H1 (cell line): ENCODE results near the gene PBX1. TPM values are rescaled to one million over a fixed set of nuclear protein-coding genes. Genes with fewer than 3 reads are reported as not detected.

Source experiments
- CTCF ChIA-PET: fragments of 300-600 bp; sonication (Branson Sonifier 250); formaldehyde crosslinking; loops from one replicate; lab custom pipeline; 2021; ENCODE audit not compliant: partially characterized antibody; lab: Charles Lee
- POLR2A ChIA-PET: fragments of 300-600 bp; sonication (Branson Sonifier 250); formaldehyde crosslinking; loops from one replicate; lab custom pipeline; 2021; ENCODE audit warnings: inconsistent platforms; ENCODE audit not compliant: partially characterized antibody; lab: Charles Lee
- DNase-seq, 2 experiments: peaks; one replicate each; pipeline versions ENCODE4 v3.0.0 to v3.0.0-alpha.2; 2010 to 2022; ENCODE audit warnings: low spot score in 2 of 2, low read depth in 1 of 2, mixed read lengths in 1 of 2
- FAIRE-seq: peaks from 2 replicates; lab custom pipeline; 2011; peaks lifted over from hg19 to GRCh38; lab: Jason Lieb, UNC
- H2AFZ ChIP-seq: 2 replicates; pipeline ENCODE4 v1.8.1; 2012; ENCODE audit warnings: low read length, inconsistent platforms
- H2AK5ac ChIP-seq: 2 replicates; pipeline ENCODE4 v1.6.1; 2013; ENCODE audit warnings: low read depth, low read length
- H2BK120ac ChIP-seq: replicated peaks from 2 replicates; pipeline ENCODE3; 2013; ENCODE audit warnings: low read depth, low read length, inconsistent platforms
- H2BK12ac ChIP-seq: 2 replicates; pipeline ENCODE4 v1.6.1; 2013; ENCODE audit warnings: low read depth, low read length
- H2BK15ac ChIP-seq: 2 replicates; pipeline ENCODE4 v1.6.1; 2013; ENCODE audit warnings: low read length
- H2BK20ac ChIP-seq: 2 replicates; pipeline ENCODE4 v1.6.1; 2013; ENCODE audit warnings: low read length
- H2BK5ac ChIP-seq: 2 replicates; pipeline ENCODE4 v1.6.1; 2013; ENCODE audit warnings: low read depth, low read length
- H3K14ac ChIP-seq: 2 replicates; pipeline ENCODE4 v1.6.1; 2013; ENCODE audit warnings: inconsistent platforms; ENCODE audit not compliant: insufficient read length
- H3K18ac ChIP-seq: 2 replicates; pipeline ENCODE4 v1.6.1; 2013; ENCODE audit warnings: low read length; ENCODE audit errors: extremely low read depth
- H3K23ac ChIP-seq: 2 replicates; pipeline ENCODE4 v1.6.1; 2013; ENCODE audit warnings: inconsistent platforms; ENCODE audit not compliant: insufficient read length
- H3K23me2 ChIP-seq: 2 replicates; pipeline ENCODE4 v1.6.1; 2013; ENCODE audit warnings: low read depth, low read length
- H3K27ac ChIP-seq: 2 replicates; pipeline ENCODE4 v1.6.1; 2011; ENCODE audit warnings: low read depth, low read length, inconsistent platforms
- H3K27me3 ChIP-seq, 4 experiments: replicated peaks in 1 of 4; 1 replicate in 1 of 4; 2 replicates in 3 of 4; pipeline versions ENCODE4 v1.6.1 to v1.8.1; 2011 to 2013; ENCODE audit warnings: low read length in 3 of 4, mild to moderate bottlenecking in 3 of 4, inconsistent platforms in 2 of 4, mixed read lengths in 2 of 4, moderate library complexity in 1 of 4; ENCODE audit not compliant: control insufficient read depth in 3 of 4, insufficient read depth in 3 of 4; ENCODE audit errors: extremely low read depth in 1 of 4
- H3K36me3 ChIP-seq, 4 experiments: 2 replicates each; pipeline versions ENCODE4 v1.6.1 to v1.8.1; 2011 to 2013; ENCODE audit warnings: mild to moderate bottlenecking in 4 of 4, low read length in 3 of 4, moderate library complexity in 2 of 4, control low read depth in 1 of 4, inconsistent platforms in 1 of 4; ENCODE audit not compliant: insufficient read depth in 4 of 4, control insufficient read depth in 2 of 4
- H3K4ac ChIP-seq: replicated peaks from 2 replicates; pipeline ENCODE3; 2013; ENCODE audit warnings: low read length, low read depth, mixed read lengths, inconsistent platforms; ENCODE audit not compliant: insufficient read length
- H3K4me1 ChIP-seq, 4 experiments: replicated peaks in 1 of 4; 1 replicate in 1 of 4; 2 replicates in 3 of 4; pipeline versions ENCODE4 v1.6.1 to v1.8.1; 2011 to 2013; ENCODE audit warnings: low read length in 3 of 4, inconsistent platforms in 2 of 4, mixed read lengths in 1 of 4; ENCODE audit not compliant: insufficient read depth in 4 of 4, control insufficient read depth in 3 of 4
- H3K4me2 ChIP-seq, 2 experiments: 2 replicates each; pipeline versions ENCODE4 v1.6.1 to v1.8.1; 2011 to 2013; ENCODE audit warnings: low read depth in 2 of 2, low read length in 2 of 2, control low read depth in 1 of 2, inconsistent platforms in 1 of 2, mild to moderate bottlenecking in 1 of 2; ENCODE audit not compliant: insufficient read depth in 1 of 2
- H3K4me3 ChIP-seq, 4 experiments: fragments of 200-600, 300-600 bp in 1 of 4; sonication (generic), shearing (Covaris generic), sonication (Bioruptor Twin) in 1 of 4; 2 replicates each; pipeline versions ENCODE4 v1.5.1 to v1.8.1; 2011 to 2016; ENCODE audit warnings: low read length in 4 of 4, low read depth in 3 of 4, control low read depth in 2 of 4, inconsistent platforms in 2 of 4, mild to moderate bottlenecking in 2 of 4, mixed read lengths in 1 of 4, moderate library complexity in 1 of 4; ENCODE audit not compliant: insufficient read depth in 2 of 4; ENCODE audit errors: extremely low read depth in 1 of 4
- H3K56ac ChIP-seq: replicated peaks from 2 replicates; pipeline ENCODE3; 2013; ENCODE audit warnings: low read depth, mild to moderate bottlenecking, mixed read lengths, low read length, inconsistent platforms; ENCODE audit not compliant: insufficient read length
- H3K79me1 ChIP-seq: 2 replicates; pipeline ENCODE4 v1.6.1; 2013; ENCODE audit warnings: low read depth, low read length, control low read depth
- H3K79me2 ChIP-seq, 2 experiments: 2 replicates each; pipeline versions ENCODE4 v1.6.1 to v1.8.1; 2012 to 2013; ENCODE audit warnings: low read length in 2 of 2, mild to moderate bottlenecking in 2 of 2, inconsistent platforms in 1 of 2; ENCODE audit not compliant: insufficient read depth in 2 of 2, control insufficient read depth in 1 of 2
- H3K9ac ChIP-seq, 4 experiments: replicated peaks in 1 of 4; 1 replicate in 1 of 4; 2 replicates in 3 of 4; pipeline versions ENCODE4 v1.6.1 to v1.8.1; 2011 to 2013; ENCODE audit warnings: low read depth in 3 of 4, low read length in 3 of 4, control low read depth in 2 of 4, mild to moderate bottlenecking in 2 of 4, moderate library complexity in 2 of 4, inconsistent platforms in 1 of 4; ENCODE audit errors: extremely low read depth in 1 of 4
- H3K9me3 ChIP-seq, 2 experiments: 2 replicates each; pipeline versions ENCODE4 v1.6.1 to v1.8.1; 2012 to 2013; ENCODE audit warnings: mild to moderate bottlenecking in 2 of 2, moderate library complexity in 2 of 2, control low read depth in 1 of 2, inconsistent platforms in 1 of 2, low read depth in 1 of 2, low read length in 1 of 2, mixed read lengths in 1 of 2; ENCODE audit not compliant: insufficient read depth in 2 of 2
- H4K20me1 ChIP-seq, 2 experiments: replicated peaks in 1 of 2; 2 replicates each; pipeline versions ENCODE3 to v1.8.1; 2011 to 2013; ENCODE audit warnings: inconsistent platforms in 2 of 2, low read length in 2 of 2, mild to moderate bottlenecking in 1 of 2; ENCODE audit not compliant: insufficient read depth in 2 of 2, control insufficient read depth in 1 of 2
- H4K5ac ChIP-seq: 2 replicates; pipeline ENCODE4 v1.6.1; 2013; ENCODE audit warnings: low read length, low read depth, mixed read lengths, inconsistent platforms; ENCODE audit not compliant: insufficient read length
- H4K8ac ChIP-seq: 2 replicates; pipeline ENCODE4 v1.8.0; 2013; ENCODE audit warnings: mild to moderate bottlenecking, moderate library complexity, low read length, inconsistent platforms; ENCODE audit not compliant: insufficient read depth; ENCODE audit errors: extremely low read depth
- H4K91ac ChIP-seq: replicated peaks from 2 replicates; pipeline ENCODE3; 2013; ENCODE audit warnings: low read length, mixed read lengths, inconsistent platforms; ENCODE audit not compliant: insufficient read length
- BRCA1 ChIP-seq: IDR thresholded peaks from 2 replicates; pipeline ENCODE4 v1.6.1; 2012; ENCODE audit warnings: low read depth, low read length, improper control_type of control experiment
- HDAC2 ChIP-seq, 2 experiments: fragments of 300-600 bp in 1 of 2; sonication (generic) in 1 of 2; IDR thresholded peaks; 2 replicates each; pipeline ENCODE4 v1.6.1; 2011 to 2012; ENCODE audit warnings: low read depth in 2 of 2, low read length in 2 of 2, mild to moderate bottlenecking in 2 of 2, moderate library complexity in 2 of 2, borderline replicate concordance in 1 of 2, inconsistent platforms in 1 of 2
- JUN ChIP-seq: IDR thresholded peaks from 2 replicates; pipeline ENCODE4 v1.6.1; 2011; ENCODE audit warnings: low read depth, mild to moderate bottlenecking, improper control_type of control experiment, low read length
- TAF1 ChIP-seq: IDR thresholded peaks from 2 replicates; pipeline ENCODE4 v1.6.1; 2011; ENCODE audit warnings: mild to moderate bottlenecking, low read depth, low read length
- WGBS, 2 experiments: shearing (Covaris generic) in 1 of 2; methylation state at CpG; one replicate each; pipeline versions ENCODE4 v1.1.6 to v1.1.7; 2013 to 2015; ENCODE audit warnings: low lambda C conversion rate in 2 of 2, mixed read lengths in 2 of 2, inconsistent platforms in 1 of 2, low coverage in 1 of 2, missing lambda C conversion rate in 1 of 2; ENCODE audit not compliant: insufficient replicate concordance in 2 of 2, insufficient coverage in 1 of 2, insufficient read length in 1 of 2; ENCODE audit errors: extremely low coverage in 1 of 2, missing lambda C conversion rate in 1 of 2; 5-methylcytosine and 5-hydroxymethylcytosine counted together
- polyA plus RNA-seq, 7 experiments: library from polyadenylated mRNA; depleted of rRNA in 3 of 7; stranded (reverse) in 5 of 7; unstranded in 2 of 7; fragments of >200 nt in 5 of 7; fragments of 200-250 nt in 2 of 7; gene quantifications; 1 replicate in 5 of 7; 2 replicates in 1 of 7; 4 replicates in 1 of 7; pipeline versions ENCODE4 v1.2.1 to v1.2.3, GENCODE V29; 2011 to 2013; ENCODE audit warnings: missing spikeins in 2 of 7, mixed read lengths in 2 of 7
- total RNA-seq: library from RNA; stranded (reverse); fragmentation: NEBNext Ultra II Directional; extraction: Animal tissue kit (Norgen Biotek cat#: 25700); gene quantifications from 2 replicates; pipeline ENCODE4 v1.2.1, GENCODE V29; 2021

Gene PBX1
- total and polyA plus RNA-seq, 2 of the 8 experiments (the other 6 are each of a cell fraction or from before 2014, with no cell fraction given) = 87.4 to 124 TPM

- no peak overlapping the region for H3K56ac ChIP-seq
- TF ChIP-seq JUN (no peak), BRCA1 (no peak), HDAC2 (IDR thresholded peaks at IDR 0.05; ENCODE audit: borderline replicate concordance in 1 of 2, low read depth in 2 of 2, low read length in 2 of 2) (no peak), TAF1 (no peak)
- TF ChIP-seq, all 59 proteins: peak for 0
- no peak overlapping the region for H4K8ac ChIP-seq
- H4K5ac ChIP-seq = no peak overlapping the region
- H3K18ac ChIP-seq = no peak overlapping the region
- no peaks in the 10 kb centered on the region for H3K9me3 ChIP-seq
- no peak overlapping the region for H3K14ac ChIP-seq
- H2BK15ac ChIP-seq = no peak overlapping the region
- no peaks in the 10 kb centered on the region for H3K23me2 ChIP-seq
- no peak overlapping the region for H3K23ac ChIP-seq
- H3K4me2 ChIP-seq = no peak overlapping the region
- CTCF ChIA-PET = interaction anchor here (1.0 to 1.4 kb wide), 5 partner anchors 10 to 270 kb away, joined by 3 to 4 read pairs (median 3); no protein-coding TSS in a partner anchor
- H4K91ac ChIP-seq = no peak overlapping the region
- H3K79me1 ChIP-seq = no peaks in the 10 kb centered on the region
- H3K4me1 ChIP-seq = no peaks in the 10 kb centered on the region
- DNase-seq (no peak), FAIRE-seq (no peak)
- H2AK5ac ChIP-seq = no peak overlapping the region
- H2AFZ ChIP-seq = no peak overlapping the region
- 89% methylated on average over 7 of the region's 7 CpGs; no CpG with 5 or more reads in 1 of the 2 experiments for WGBS, 2 experiments
- H3K4ac ChIP-seq = no peak overlapping the region
- no peak overlapping the region for H2BK120ac ChIP-seq
- H2BK5ac ChIP-seq = no peak overlapping the region
- no peak overlapping the region for H2BK20ac ChIP-seq
- H3K27me3 ChIP-seq = no peaks in the 10 kb centered on the region
- H4K20me1 ChIP-seq = peaks cover 2 to 3% of the 10 kb centered on the region in 2 experiments
- H3K9ac ChIP-seq = no peak overlapping the region
- H3K4me3 ChIP-seq = no peak overlapping the region
- H2BK12ac ChIP-seq = no peak overlapping the region
- peaks cover 0 to 5% of the 10 kb centered on the region in 2 experiments; a peak in 1 of 4 replicates for H3K79me2 ChIP-seq
- POLR2A ChIA-PET = no interaction called here
- peaks cover 5 to 32% (median 22%) of the 10 kb centered on the region in 4 experiments; a peak in 7 of 8 replicates for H3K36me3 ChIP-seq
- H3K27ac ChIP-seq = no peak overlapping the region; the same call in 1 of the 2 replicates
Observed at GRCh38 chr1:164801791-164802502, 243.0 kb downstream of the PBX1 start.
